ENCODE results near the gene TPP2. TPM values are rescaled to one million over a fixed set of nuclear protein-coding genes. Genes with fewer than 3 reads are reported as not detected.

TPP2 gene
- total RNA-seq, 1 donor: 156 TPM

GRCh38 chr13:102617697-102618350, 21.0 kb downstream of the TPP2 start:
- no peaks in the 10 kb centered on the region for H3K4me1 ChIP-seq (ENCODE audit: insufficient read depth, low read length)
- no peaks in the 10 kb centered on the region for H3K27me3 ChIP-seq (ENCODE audit: insufficient read depth, low read length)
- no peak overlapping the region for H3K4me3 ChIP-seq (ENCODE audit: low read length)
- H3K9me3 ChIP-seq (ENCODE audit: low read depth, low read length): no peaks in the 10 kb centered on the region

GRCh38 chr13:102620516-102620915, 23.7 kb downstream of the TPP2 start:
- H3K4me3 ChIP-seq (ENCODE audit: low read length): no peak overlapping the region
- no peaks in the 10 kb centered on the region for H3K4me1 ChIP-seq (ENCODE audit: insufficient read depth, low read length)
- no peaks in the 10 kb centered on the region for H3K9me3 ChIP-seq (ENCODE audit: low read depth, low read length)
- no peaks in the 10 kb centered on the region for H3K27me3 ChIP-seq (ENCODE audit: insufficient read depth, low read length)

GRCh38 chr13:102626928-102627327, 30.1 kb downstream of the TPP2 start:
- Histone ChIP-seq H3K4me1 (ENCODE audit: insufficient read depth, low read length) (no peaks in the 10 kb centered on the region), H3K4me3 (ENCODE audit: low read length) (no peak overlapping the region), H3K9me3 (ENCODE audit: low read depth, low read length) (no peaks in the 10 kb centered on the region), H3K27me3 (ENCODE audit: insufficient read depth, low read length) (no peaks in the 10 kb centered on the region)

- Histone ChIP-seq H3K27me3 (ENCODE audit: insufficient read depth, low read length) (no peaks in the 10 kb centered on the region), H3K4me3 (ENCODE audit: low read length) (no peak overlapping the region), H3K9me3 (ENCODE audit: low read depth, low read length) (no peaks in the 10 kb centered on the region), H3K4me1 (ENCODE audit: insufficient read depth, low read length) (no peaks in the 10 kb centered on the region)
Measured at GRCh38 chr13:102628559-102628958, 31.8 kb downstream of the TPP2 start.

GRCh38 chr13:102631198-102631597, 34.4 kb downstream of the TPP2 start:
- Histone ChIP-seq H3K4me1 (ENCODE audit: insufficient read depth, low read length) (no peaks in the 10 kb centered on the region), H3K4me3 (ENCODE audit: low read length) (no peak overlapping the region), H3K9me3 (ENCODE audit: low read depth, low read length) (no peaks in the 10 kb centered on the region), H3K27me3 (ENCODE audit: insufficient read depth, low read length) (no peaks in the 10 kb centered on the region)

GRCh38 chr13:102638741-102639140, 42.0 kb downstream of the TPP2 start:
- Histone ChIP-seq H3K4me3 (ENCODE audit: low read length) (no peak overlapping the region), H3K27me3 (ENCODE audit: insufficient read depth, low read length) (no peaks in the 10 kb centered on the region), H3K4me1 (ENCODE audit: insufficient read depth, low read length) (no peaks in the 10 kb centered on the region), H3K9me3 (ENCODE audit: low read depth, low read length) (no peaks in the 10 kb centered on the region)

GRCh38 chr13:102642029-102642428, 45.2 kb downstream of the TPP2 start:
- H3K27me3 ChIP-seq (ENCODE audit: insufficient read depth, low read length): no peaks in the 10 kb centered on the region
- H3K4me3 ChIP-seq (ENCODE audit: low read length): no peak overlapping the region
- no peaks in the 10 kb centered on the region for H3K9me3 ChIP-seq (ENCODE audit: low read depth, low read length)
- no peaks in the 10 kb centered on the region for H3K4me1 ChIP-seq (ENCODE audit: insufficient read depth, low read length)

- Histone ChIP-seq H3K4me1 (ENCODE audit: insufficient read depth, low read length) (no peaks in the 10 kb centered on the region), H3K27me3 (ENCODE audit: insufficient read depth, low read length) (no peaks in the 10 kb centered on the region), H3K4me3 (ENCODE audit: low read length) (no peak overlapping the region), H3K9me3 (ENCODE audit: low read depth, low read length) (no peaks in the 10 kb centered on the region)
Measured at GRCh38 chr13:102642475-102642874, 45.7 kb downstream of the TPP2 start.

- no peak overlapping the region for H3K4me3 ChIP-seq (ENCODE audit: low read length)
- no peaks in the 10 kb centered on the region for H3K9me3 ChIP-seq (ENCODE audit: low read depth, low read length)
- no peaks in the 10 kb centered on the region for H3K4me1 ChIP-seq (ENCODE audit: insufficient read depth, low read length)
- H3K27me3 ChIP-seq (ENCODE audit: insufficient read depth, low read length): no peaks in the 10 kb centered on the region
Measured at GRCh38 chr13:102643656-102644055, 46.9 kb downstream of the TPP2 start.

- no peaks in the 10 kb centered on the region for H3K4me1 ChIP-seq (ENCODE audit: insufficient read depth, low read length)
- no peaks in the 10 kb centered on the region for H3K9me3 ChIP-seq (ENCODE audit: low read depth, low read length)
- no peak overlapping the region for H3K4me3 ChIP-seq (ENCODE audit: low read length)
- H3K27me3 ChIP-seq (ENCODE audit: insufficient read depth, low read length): no peaks in the 10 kb centered on the region
Measured at GRCh38 chr13:102645701-102646100, 48.9 kb downstream of the TPP2 start.

- no peak overlapping the region for H3K4me3 ChIP-seq (ENCODE audit: low read length)
- no peaks in the 10 kb centered on the region for H3K9me3 ChIP-seq (ENCODE audit: low read depth, low read length)
- H3K4me1 ChIP-seq (ENCODE audit: insufficient read depth, low read length): no peaks in the 10 kb centered on the region
- H3K27me3 ChIP-seq (ENCODE audit: insufficient read depth, low read length): no peaks in the 10 kb centered on the region
Measured at GRCh38 chr13:102648046-102648445, 51.3 kb downstream of the TPP2 start.

- Histone ChIP-seq H3K4me3 (ENCODE audit: low read length) (no peak overlapping the region), H3K27me3 (ENCODE audit: insufficient read depth, low read length) (no peaks in the 10 kb centered on the region), H3K9me3 (ENCODE audit: low read depth, low read length) (no peaks in the 10 kb centered on the region), H3K4me1 (ENCODE audit: insufficient read depth, low read length) (no peaks in the 10 kb centered on the region)
Measured at GRCh38 chr13:102650444-102650843, 53.7 kb downstream of the TPP2 start.

GRCh38 chr13:102651392-102651791, 54.6 kb downstream of the TPP2 start:
- no peak overlapping the region for H3K4me3 ChIP-seq (ENCODE audit: low read length)
- no peaks in the 10 kb centered on the region for H3K4me1 ChIP-seq (ENCODE audit: insufficient read depth, low read length)
- no peaks in the 10 kb centered on the region for H3K9me3 ChIP-seq (ENCODE audit: low read depth, low read length)
- no peaks in the 10 kb centered on the region for H3K27me3 ChIP-seq (ENCODE audit: insufficient read depth, low read length)

GRCh38 chr13:102651892-102652291, 55.1 kb downstream of the TPP2 start:
- Histone ChIP-seq H3K4me1 (ENCODE audit: insufficient read depth, low read length) (no peaks in the 10 kb centered on the region), H3K4me3 (ENCODE audit: low read length) (no peak overlapping the region), H3K27me3 (ENCODE audit: insufficient read depth, low read length) (no peaks in the 10 kb centered on the region), H3K9me3 (ENCODE audit: low read depth, low read length) (no peaks in the 10 kb centered on the region)

GRCh38 chr13:102654756-102655155, 58.0 kb downstream of the TPP2 start:
- Histone ChIP-seq H3K4me3 (ENCODE audit: low read length) (no peak overlapping the region), H3K27me3 (ENCODE audit: insufficient read depth, low read length) (no peaks in the 10 kb centered on the region), H3K9me3 (ENCODE audit: low read depth, low read length) (no peaks in the 10 kb centered on the region), H3K4me1 (ENCODE audit: insufficient read depth, low read length) (no peaks in the 10 kb centered on the region)

GRCh38 chr13:102657630-102658029, 60.8 kb downstream of the TPP2 start:
- H3K27me3 ChIP-seq (ENCODE audit: insufficient read depth, low read length): no peaks in the 10 kb centered on the region
- no peaks in the 10 kb centered on the region for H3K9me3 ChIP-seq (ENCODE audit: low read depth, low read length)
- no peaks in the 10 kb centered on the region for H3K4me1 ChIP-seq (ENCODE audit: insufficient read depth, low read length)
- no peak overlapping the region for H3K4me3 ChIP-seq (ENCODE audit: low read length)
